Activated effector memory CD4-positive, alpha-beta T cell treated with Interleukin-2 at 50 U/mL for 16 hours (primary cell): ENCODE results near the gene PDGFRA.
A peak's percentile ranks its signal among the peaks of the same experiment; 100 is the strongest.
"Not testable (repeated sequence)": the region's sequence is repeated elsewhere in the genome, so short reads cannot be mapped to it uniquely, and the experiment has no call there.

Experiments
- DNase-seq: peaks from one replicate; pipeline ENCODE4 v3.0.0-alpha.2; 2020

PDGFRA gene

GRCh38 chr4:54228056-54228527 is 1.0 kb upstream of the PDGFRA start:
- DNase-seq = no peak

- DNase-seq = no peak
Measured at GRCh38 chr4:54228546-54228945, 547 bp upstream of the PDGFRA start.

GRCh38 chr4:54229631-54230483 is 764 bp downstream of the PDGFRA start:
- no peak for DNase-seq

GRCh38 chr4:54230484-54231418 is 1.7 kb downstream of the PDGFRA start:
- no peak for DNase-seq

- DNase-seq = no peak
Measured at GRCh38 chr4:54231419-54231767, 2.3 kb downstream of the PDGFRA start.

GRCh38 chr4:54231768-54232688 is 2.9 kb downstream of the PDGFRA start:
- no peak for DNase-seq

GRCh38 chr4:54233277-54233696 is 4.2 kb downstream of the PDGFRA start:
- DNase-seq = peak; percentile 48

GRCh38 chr4:54233697-54234496 is 4.8 kb downstream of the PDGFRA start:
- DNase-seq = peak; percentile 41

- DNase-seq = no peak
Measured at GRCh38 chr4:54234497-54235205, 5.6 kb downstream of the PDGFRA start.

GRCh38 chr4:54236316-54236715 is 7.2 kb downstream of the PDGFRA start:
- DNase-seq = not testable (repeated sequence)

GRCh38 chr4:54237770-54238169 is 8.7 kb downstream of the PDGFRA start:
- DNase-seq = no peak

- DNase-seq = no peak
Measured at GRCh38 chr4:54238389-54238788, 9.3 kb downstream of the PDGFRA start.

- DNase-seq = not testable (repeated sequence)
Measured at GRCh38 chr4:54241268-54241823, 12.3 kb downstream of the PDGFRA start.

- DNase-seq = not testable (repeated sequence)
Measured at GRCh38 chr4:54243541-54243940, 14.4 kb downstream of the PDGFRA start.

- not testable (repeated sequence) for DNase-seq
Measured at GRCh38 chr4:54252312-54252711, 23.2 kb downstream of the PDGFRA start.

- no peak for DNase-seq
Measured at GRCh38 chr4:54254116-54254914, 25.2 kb downstream of the PDGFRA start.

GRCh38 chr4:54254915-54255246 is 25.8 kb downstream of the PDGFRA start:
- no peak for DNase-seq

- DNase-seq = no peak
Measured at GRCh38 chr4:54255881-54256280, 26.8 kb downstream of the PDGFRA start.
